ENCODE measurements around the gene MAP4K4.

DNA sequence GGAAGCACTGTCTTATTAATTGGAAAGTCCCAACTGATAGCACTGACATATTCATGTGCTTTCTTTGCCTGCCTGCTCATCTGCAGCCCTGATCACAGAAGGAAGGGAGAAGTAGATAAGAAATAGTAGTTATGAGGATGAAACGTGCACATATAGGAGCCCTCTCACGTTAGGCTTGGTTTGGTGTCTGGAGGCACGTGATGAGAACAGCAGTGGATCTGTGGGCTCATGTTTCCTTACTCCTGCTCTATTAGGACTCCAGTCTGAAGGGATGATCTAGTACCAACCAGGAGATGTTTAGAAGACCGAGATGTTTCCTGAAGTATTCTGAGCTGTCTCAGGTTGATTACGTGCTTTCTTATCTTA lies 84.9 kb downstream of the MAP4K4 start:
- TF ChIP-seq CTCF (conservative IDR thresholded peaks at IDR 0.05; ENCODE audit: low read length): no peak
- TF ChIP-seq EZH2phosphoT487 (IDR thresholded peaks at IDR 0.05; ENCODE audit: borderline replicate concordance, low read depth, low read length): no peak
